GM11168 (cell line): Measurements from ENCODE around the gene INF2.
"Not testable (repeated sequence)": the region's sequence is repeated elsewhere in the genome, so short reads cannot be mapped to it uniquely, and the experiment has no call there.

Source experiments
- in situ Hi-C: fragments of 300-500 bp; cut with MboI; formaldehyde crosslinking; loops from one replicate; pipeline ENCODE4 v1.12.0; 2022; ENCODE audit warnings: low sequenced_read_pairs; ENCODE audit not compliant: unreplicated experiment

INF2 gene

GRCh38 chr14:104726600-104727451 lies 37.4 kb downstream of the INF2 start:
- in situ Hi-C loops: no loop called here

DNA sequence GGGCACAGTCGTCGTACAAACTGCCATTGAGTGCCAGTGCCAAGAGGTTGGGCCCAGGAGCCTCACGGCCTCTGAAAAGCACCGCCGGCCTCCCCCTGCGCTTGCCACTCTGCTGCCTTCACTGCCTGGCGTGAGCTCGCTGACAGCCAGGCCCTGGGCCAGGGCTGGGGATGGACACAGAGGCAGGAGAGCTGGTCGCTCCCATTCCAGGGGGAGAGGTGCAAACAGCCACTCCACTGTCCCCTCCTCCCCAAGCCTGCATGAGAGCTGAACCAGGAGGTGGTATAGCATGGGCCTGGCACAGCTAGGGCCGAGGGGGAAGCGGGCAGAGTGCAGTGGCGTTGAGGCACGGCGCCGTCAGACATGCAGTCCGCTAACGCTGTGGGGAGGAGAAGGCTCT lies 39.2 kb downstream of the INF2 start:
- in situ Hi-C loops: no loop called here

- in situ Hi-C loops: not testable (repeated sequence)
Measured at GRCh38 chr14:104729176-104729834, 39.9 kb downstream of the INF2 start.

DNA sequence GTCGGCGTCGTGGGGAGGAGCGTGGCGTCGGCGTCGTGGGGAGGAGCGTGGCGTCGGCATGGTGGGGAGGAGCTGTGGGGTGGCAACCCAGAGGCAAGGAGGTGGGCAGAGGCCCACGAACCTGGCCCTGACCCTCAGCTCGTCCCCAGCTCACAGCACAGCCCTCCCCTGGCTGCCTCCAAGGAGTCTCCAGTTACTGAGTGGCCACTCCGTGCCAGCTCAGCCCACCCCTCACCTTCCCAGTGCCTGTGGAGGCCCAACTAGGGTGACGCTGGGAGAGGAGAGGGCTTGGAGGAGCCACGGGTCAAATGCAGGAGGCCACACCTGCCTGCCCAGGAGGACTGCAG lies 40.4 kb downstream of the INF2 start:
- in situ Hi-C loops: no loop called here

DNA sequence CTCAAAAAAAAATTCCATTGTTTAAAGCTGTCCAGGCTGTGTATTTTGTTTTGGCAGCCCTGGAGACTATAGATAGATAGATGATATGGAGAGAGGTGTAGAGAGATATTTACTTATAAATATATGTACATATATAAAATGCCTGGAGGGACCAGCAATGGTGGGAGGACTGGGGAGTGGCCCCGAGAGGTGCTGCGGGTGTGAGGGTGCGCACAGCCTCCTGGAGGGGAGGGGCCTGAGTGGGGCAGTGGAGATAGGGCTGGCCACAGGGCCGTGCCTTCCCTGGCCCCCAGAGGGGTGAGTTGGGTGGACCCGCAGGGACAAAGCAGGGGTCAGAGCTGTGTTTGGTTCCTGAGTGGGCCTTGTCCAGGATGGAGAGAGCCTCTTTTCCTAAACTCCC lies 41.1 kb downstream of the INF2 start:
- in situ Hi-C loops: no loop called here

DNA sequence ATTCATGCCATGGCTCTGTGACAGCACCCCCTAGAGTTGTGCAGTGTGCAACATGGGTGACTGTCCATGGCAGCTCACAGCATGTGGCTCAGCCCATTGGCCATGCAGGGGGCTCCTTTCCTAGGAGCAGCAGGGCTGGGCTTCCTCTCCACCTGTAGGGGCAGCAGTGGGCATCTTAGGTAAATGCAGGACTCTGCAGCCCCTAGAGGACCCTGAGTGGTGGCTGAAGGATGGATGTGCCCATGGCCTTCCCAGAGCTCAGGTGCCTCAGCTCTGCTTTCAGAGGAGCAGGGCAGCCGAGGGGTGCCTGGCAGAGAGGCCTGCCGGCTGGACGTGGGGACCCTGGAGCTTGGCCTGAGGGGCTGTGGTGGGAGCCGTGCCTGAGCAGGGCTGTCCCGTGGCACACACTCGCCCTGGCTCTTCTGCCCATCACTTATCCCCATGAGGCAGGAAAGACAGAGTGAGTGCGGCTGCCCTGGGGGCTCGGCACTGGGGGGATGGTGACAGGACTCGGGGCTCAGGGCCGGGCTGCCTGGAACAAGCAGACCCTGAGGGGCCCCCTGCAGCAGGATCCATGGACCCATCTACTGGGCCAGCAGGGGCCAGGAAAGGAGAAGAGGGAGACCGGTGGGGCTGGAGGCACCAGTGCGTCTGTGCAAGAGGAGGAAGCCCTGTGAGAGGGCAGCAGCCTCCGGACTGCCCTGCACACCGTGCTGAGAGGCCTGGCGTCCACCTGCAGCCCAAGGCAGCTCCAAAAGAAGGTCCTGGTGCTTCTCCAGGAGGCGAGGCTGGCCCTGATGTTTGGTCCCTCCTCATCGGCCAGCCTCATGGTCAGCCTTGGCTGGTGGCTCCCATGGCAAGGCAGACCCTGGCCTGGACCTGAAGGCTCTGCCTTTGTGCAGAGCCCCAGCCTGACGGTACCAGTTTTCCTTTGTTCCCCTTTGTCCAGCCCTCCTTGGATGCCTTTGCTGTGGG lies 42.2 kb downstream of the INF2 start:
- in situ Hi-C loops: no loop called here

DNA sequence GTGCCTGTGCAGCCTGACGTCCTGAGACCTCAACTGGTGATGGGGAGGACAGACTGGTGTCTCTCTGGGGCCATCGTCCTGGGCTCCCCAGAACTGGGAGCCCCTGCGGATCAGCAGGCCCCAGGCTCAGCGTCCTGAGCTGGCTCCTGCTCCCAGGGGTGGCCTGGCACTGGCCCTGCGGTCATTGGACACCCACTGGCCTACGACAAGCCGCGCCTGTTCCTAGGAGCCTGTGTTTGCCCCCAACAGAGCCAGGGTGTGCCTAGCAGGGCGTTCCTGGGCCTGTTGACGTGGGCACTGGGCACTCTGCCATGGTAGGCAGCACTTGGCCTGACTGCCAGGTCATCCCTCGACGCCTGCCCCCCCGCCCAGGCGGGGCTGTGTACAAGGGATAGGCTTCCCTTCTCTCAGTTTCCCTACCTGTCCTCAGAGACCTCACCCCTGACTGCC lies 43.0 kb downstream of the INF2 start:
- in situ Hi-C loops: no loop called here

- in situ Hi-C loops: no loop called here
Measured at GRCh38 chr14:104732931-104733681, 43.7 kb downstream of the INF2 start.

DNA sequence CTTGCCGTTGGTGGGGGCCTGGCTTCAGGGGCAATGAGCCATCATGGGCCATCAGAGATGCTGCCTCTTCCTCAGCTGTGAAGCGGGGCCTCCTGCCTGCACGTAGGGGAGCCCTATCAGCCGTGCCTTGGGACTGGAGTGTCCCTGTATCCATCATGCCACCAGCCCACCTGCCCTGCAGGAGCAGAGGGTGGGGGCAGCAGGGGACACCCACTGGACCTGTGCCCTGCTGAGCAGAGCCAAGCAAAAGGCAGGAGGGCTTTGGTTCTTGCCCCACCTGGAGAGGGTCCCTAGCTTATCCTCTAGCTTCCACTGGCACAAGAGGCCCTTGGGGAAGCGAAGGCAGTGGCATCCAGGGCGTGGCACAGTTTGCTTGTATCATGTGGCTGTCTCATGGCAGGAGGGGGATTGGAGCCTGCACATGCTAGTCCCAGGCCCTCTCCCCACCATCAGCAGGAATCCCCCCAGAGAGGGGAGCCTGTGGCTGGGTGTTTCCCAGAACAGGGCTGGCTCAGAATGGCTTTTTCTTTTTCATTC lies 44.7 kb downstream of the INF2 start:
- in situ Hi-C loops: no loop called here

DNA sequence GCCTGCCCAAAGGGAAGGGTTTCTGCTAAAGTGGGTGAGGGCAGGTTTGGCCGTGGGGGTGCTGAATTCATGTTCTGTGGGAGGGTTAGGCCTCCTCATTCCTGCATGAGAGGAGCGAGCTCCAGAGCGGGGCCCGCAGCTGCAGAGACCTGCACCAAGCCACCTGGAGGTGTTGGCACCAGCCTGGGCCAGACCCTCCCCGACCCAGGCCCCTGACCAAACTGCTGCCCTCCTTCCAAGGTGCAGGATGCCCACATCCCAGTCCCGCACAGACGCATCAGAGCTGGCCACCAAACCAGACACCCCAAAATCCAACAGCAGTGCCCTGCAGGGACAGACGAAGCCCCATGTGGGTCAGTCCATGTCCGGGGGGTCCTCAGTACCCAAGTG lies 45.2 kb downstream of the INF2 start:
- in situ Hi-C loops: no loop called here

DNA sequence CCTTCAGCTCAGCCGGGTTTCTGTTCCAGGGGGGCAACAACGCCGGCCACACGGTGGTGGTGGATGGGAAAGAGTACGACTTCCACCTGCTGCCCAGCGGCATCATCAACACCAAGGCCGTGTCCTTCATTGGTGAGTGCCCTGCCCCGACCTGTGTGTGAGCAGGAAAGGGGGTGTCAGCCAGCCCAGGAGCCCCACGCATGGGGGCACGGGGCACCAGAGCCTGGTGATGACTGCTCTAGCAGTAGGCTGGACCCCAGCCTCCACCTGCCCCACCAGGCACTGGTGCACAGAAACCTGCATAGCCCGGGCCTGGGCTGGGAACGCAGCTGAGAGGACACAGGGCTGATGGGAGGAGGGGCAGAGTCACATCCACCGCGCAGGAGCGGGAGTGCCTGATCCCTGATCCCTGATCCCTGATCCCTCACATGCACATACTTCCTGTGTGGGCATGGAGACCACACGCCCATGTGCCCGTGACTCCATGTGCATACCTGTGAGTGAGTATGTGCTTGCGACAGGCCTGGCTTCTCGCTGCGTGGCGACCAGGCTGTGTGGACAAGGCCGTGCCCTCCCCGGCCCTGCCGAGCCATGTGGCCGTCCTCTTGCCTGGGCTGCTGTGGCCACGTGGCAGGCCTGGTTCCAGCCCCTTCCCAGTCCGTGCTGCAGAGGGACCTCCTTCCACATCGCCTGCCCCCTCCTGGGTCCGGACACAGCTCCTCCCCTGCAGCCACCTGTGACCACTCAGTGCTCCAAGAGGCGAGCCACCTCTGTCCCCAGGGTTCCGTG lies 45.8 kb downstream of the INF2 start:
- in situ Hi-C loops: no loop called here

- in situ Hi-C loops: no loop called here
Measured at GRCh38 chr14:104735830-104736642, 46.6 kb downstream of the INF2 start.

DNA sequence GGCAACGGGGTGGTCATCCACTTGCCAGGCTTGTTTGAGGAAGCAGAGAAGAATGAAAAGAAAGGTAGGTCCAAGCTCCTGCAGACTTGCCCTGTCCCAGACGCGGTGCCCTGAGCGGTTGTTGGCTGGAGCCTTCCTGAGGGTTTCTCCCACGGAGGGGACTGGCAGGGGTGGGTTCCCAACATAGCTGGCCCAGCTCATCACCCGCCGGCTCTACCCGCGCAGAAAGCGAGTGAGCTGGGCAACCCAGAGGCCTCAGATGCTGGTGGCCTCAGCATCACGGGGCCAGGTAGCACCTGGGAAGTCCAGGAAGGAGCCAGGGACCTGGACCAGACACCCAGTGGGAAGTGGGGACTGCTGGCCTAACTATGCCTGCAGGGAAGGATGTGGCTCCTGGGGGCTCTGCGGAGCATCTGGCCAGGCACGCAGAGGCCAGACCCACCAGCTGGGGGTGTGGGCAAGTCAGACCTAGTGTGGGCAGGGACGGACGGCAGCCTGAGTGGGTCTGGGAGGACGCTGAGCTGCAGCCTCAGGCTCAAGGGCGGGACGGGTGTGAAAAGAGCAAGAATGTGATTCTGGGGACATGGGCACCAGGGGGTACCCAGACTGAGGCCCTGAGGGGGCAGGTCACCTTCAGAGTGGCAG lies 49.1 kb downstream of the INF2 start:
- in situ Hi-C loops: no loop called here

DNA sequence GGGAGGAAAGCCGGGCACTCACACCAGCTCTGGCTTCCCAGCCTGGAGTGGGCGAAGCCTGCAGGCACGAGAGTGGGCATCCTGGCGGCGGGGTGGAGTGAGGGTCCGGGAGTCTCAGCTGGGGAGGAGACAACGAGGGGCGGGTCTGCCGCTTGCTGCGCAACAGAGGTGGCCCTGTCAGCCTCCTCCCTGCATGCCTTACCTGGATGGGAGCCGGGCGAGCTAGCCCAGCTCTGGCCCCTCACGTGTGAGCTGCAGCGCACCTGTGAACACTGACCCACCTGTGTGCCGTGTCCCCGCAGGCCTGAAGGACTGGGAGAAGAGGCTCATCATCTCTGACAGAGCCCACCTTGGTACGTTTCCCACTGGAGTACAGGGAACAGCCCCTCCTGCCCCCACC lies 49.6 kb downstream of the INF2 start:
- in situ Hi-C loops: no loop called here

GRCh38 chr14:104739546-104740516 lies 50.4 kb downstream of the INF2 start:
- in situ Hi-C loops: no loop called here

DNA sequence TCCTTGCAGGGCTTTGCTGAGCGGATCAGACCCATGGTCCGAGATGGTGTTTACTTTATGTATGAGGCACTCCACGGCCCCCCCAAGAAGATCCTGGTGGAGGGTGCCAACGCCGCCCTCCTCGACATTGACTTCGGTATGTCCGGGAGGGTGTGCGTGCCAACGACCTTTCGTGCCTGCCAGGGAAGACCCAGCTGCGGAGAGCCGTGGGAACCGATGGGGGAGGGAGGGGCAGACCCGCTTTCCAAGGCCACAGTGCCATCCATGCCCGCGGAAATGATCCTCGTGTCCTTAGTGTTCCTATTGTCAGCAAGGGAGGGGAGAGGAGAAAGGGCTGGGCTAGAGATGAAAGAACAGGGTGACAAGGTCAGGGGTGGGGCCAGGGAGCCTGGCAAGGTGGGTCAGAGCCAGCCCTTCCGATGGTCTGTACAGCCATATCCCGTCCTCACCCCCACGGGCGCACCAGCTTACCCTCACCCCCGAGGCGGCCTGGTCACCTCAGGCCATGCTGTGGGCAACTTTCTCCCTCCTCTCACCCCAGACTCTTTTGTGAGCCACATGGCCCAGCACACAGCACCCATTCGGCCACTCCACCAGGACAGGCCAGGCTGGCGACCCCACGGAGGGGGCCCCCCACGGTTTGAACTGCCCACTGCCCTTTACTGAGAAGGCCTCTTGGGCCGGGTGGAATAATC lies 51.8 kb downstream of the INF2 start:
- in situ Hi-C loops: no loop called here
